H1 (cell line): ENCODE results near the gene TRABD. TPM values are rescaled to one million over a fixed set of nuclear protein-coding genes. Genes with fewer than 3 reads are reported as not detected.

Experiments
- CTCF ChIA-PET: fragments of 300-600 bp; sonication (Branson Sonifier 250); formaldehyde crosslinking; loops from one replicate; lab custom pipeline; 2021; ENCODE audit not compliant: partially characterized antibody; lab: Charles Lee
- POLR2A ChIA-PET: fragments of 300-600 bp; sonication (Branson Sonifier 250); formaldehyde crosslinking; loops from one replicate; lab custom pipeline; 2021; ENCODE audit warnings: inconsistent platforms; ENCODE audit not compliant: partially characterized antibody; lab: Charles Lee
- DNase-seq, 2 experiments: peaks; one replicate each; pipeline versions ENCODE4 v3.0.0 to v3.0.0-alpha.2; 2010 to 2022; ENCODE audit warnings: low spot score in 2 of 2, low read depth in 1 of 2, mixed read lengths in 1 of 2
- FAIRE-seq: peaks from 2 replicates; lab custom pipeline; 2011; peaks lifted over from hg19 to GRCh38; lab: Jason Lieb, UNC
- H2AFZ ChIP-seq: 2 replicates; pipeline ENCODE4 v1.8.1; 2012; ENCODE audit warnings: low read length, inconsistent platforms
- H2AK5ac ChIP-seq: 2 replicates; pipeline ENCODE4 v1.6.1; 2013; ENCODE audit warnings: low read depth, low read length
- H2BK120ac ChIP-seq: replicated peaks from 2 replicates; pipeline ENCODE3; 2013; ENCODE audit warnings: low read depth, low read length, inconsistent platforms
- H2BK12ac ChIP-seq: 2 replicates; pipeline ENCODE4 v1.6.1; 2013; ENCODE audit warnings: low read depth, low read length
- H2BK15ac ChIP-seq: 2 replicates; pipeline ENCODE4 v1.6.1; 2013; ENCODE audit warnings: low read length
- H2BK20ac ChIP-seq: 2 replicates; pipeline ENCODE4 v1.6.1; 2013; ENCODE audit warnings: low read length
- H2BK5ac ChIP-seq: 2 replicates; pipeline ENCODE4 v1.6.1; 2013; ENCODE audit warnings: low read depth, low read length
- H3K14ac ChIP-seq: 2 replicates; pipeline ENCODE4 v1.6.1; 2013; ENCODE audit warnings: inconsistent platforms; ENCODE audit not compliant: insufficient read length
- H3K18ac ChIP-seq: 2 replicates; pipeline ENCODE4 v1.6.1; 2013; ENCODE audit warnings: low read length; ENCODE audit errors: extremely low read depth
- H3K23ac ChIP-seq: 2 replicates; pipeline ENCODE4 v1.6.1; 2013; ENCODE audit warnings: inconsistent platforms; ENCODE audit not compliant: insufficient read length
- H3K23me2 ChIP-seq: 2 replicates; pipeline ENCODE4 v1.6.1; 2013; ENCODE audit warnings: low read depth, low read length
- H3K27ac ChIP-seq: 2 replicates; pipeline ENCODE4 v1.6.1; 2011; ENCODE audit warnings: low read depth, low read length, inconsistent platforms
- H3K27me3 ChIP-seq, 4 experiments: replicated peaks in 1 of 4; 1 replicate in 1 of 4; 2 replicates in 3 of 4; pipeline versions ENCODE4 v1.6.1 to v1.8.1; 2011 to 2013; ENCODE audit warnings: low read length in 3 of 4, mild to moderate bottlenecking in 3 of 4, inconsistent platforms in 2 of 4, mixed read lengths in 2 of 4, moderate library complexity in 1 of 4; ENCODE audit not compliant: control insufficient read depth in 3 of 4, insufficient read depth in 3 of 4; ENCODE audit errors: extremely low read depth in 1 of 4
- H3K36me3 ChIP-seq, 4 experiments: 2 replicates each; pipeline versions ENCODE4 v1.6.1 to v1.8.1; 2011 to 2013; ENCODE audit warnings: mild to moderate bottlenecking in 4 of 4, low read length in 3 of 4, moderate library complexity in 2 of 4, control low read depth in 1 of 4, inconsistent platforms in 1 of 4; ENCODE audit not compliant: insufficient read depth in 4 of 4, control insufficient read depth in 2 of 4
- H3K4ac ChIP-seq: replicated peaks from 2 replicates; pipeline ENCODE3; 2013; ENCODE audit warnings: low read length, low read depth, mixed read lengths, inconsistent platforms; ENCODE audit not compliant: insufficient read length
- H3K4me1 ChIP-seq, 4 experiments: replicated peaks in 1 of 4; 1 replicate in 1 of 4; 2 replicates in 3 of 4; pipeline versions ENCODE4 v1.6.1 to v1.8.1; 2011 to 2013; ENCODE audit warnings: low read length in 3 of 4, inconsistent platforms in 2 of 4, mixed read lengths in 1 of 4; ENCODE audit not compliant: insufficient read depth in 4 of 4, control insufficient read depth in 3 of 4
- H3K4me2 ChIP-seq, 2 experiments: 2 replicates each; pipeline versions ENCODE4 v1.6.1 to v1.8.1; 2011 to 2013; ENCODE audit warnings: low read depth in 2 of 2, low read length in 2 of 2, control low read depth in 1 of 2, inconsistent platforms in 1 of 2, mild to moderate bottlenecking in 1 of 2; ENCODE audit not compliant: insufficient read depth in 1 of 2
- H3K4me3 ChIP-seq, 4 experiments: fragments of 200-600, 300-600 bp in 1 of 4; sonication (generic), shearing (Covaris generic), sonication (Bioruptor Twin) in 1 of 4; 2 replicates each; pipeline versions ENCODE4 v1.5.1 to v1.8.1; 2011 to 2016; ENCODE audit warnings: low read length in 4 of 4, low read depth in 3 of 4, control low read depth in 2 of 4, inconsistent platforms in 2 of 4, mild to moderate bottlenecking in 2 of 4, mixed read lengths in 1 of 4, moderate library complexity in 1 of 4; ENCODE audit not compliant: insufficient read depth in 2 of 4; ENCODE audit errors: extremely low read depth in 1 of 4
- H3K56ac ChIP-seq: replicated peaks from 2 replicates; pipeline ENCODE3; 2013; ENCODE audit warnings: low read depth, mild to moderate bottlenecking, mixed read lengths, low read length, inconsistent platforms; ENCODE audit not compliant: insufficient read length
- H3K79me1 ChIP-seq: 2 replicates; pipeline ENCODE4 v1.6.1; 2013; ENCODE audit warnings: low read depth, low read length, control low read depth
- H3K79me2 ChIP-seq, 2 experiments: 2 replicates each; pipeline versions ENCODE4 v1.6.1 to v1.8.1; 2012 to 2013; ENCODE audit warnings: low read length in 2 of 2, mild to moderate bottlenecking in 2 of 2, inconsistent platforms in 1 of 2; ENCODE audit not compliant: insufficient read depth in 2 of 2, control insufficient read depth in 1 of 2
- H3K9ac ChIP-seq, 4 experiments: replicated peaks in 1 of 4; 1 replicate in 1 of 4; 2 replicates in 3 of 4; pipeline versions ENCODE4 v1.6.1 to v1.8.1; 2011 to 2013; ENCODE audit warnings: low read depth in 3 of 4, low read length in 3 of 4, control low read depth in 2 of 4, mild to moderate bottlenecking in 2 of 4, moderate library complexity in 2 of 4, inconsistent platforms in 1 of 4; ENCODE audit errors: extremely low read depth in 1 of 4
- H3K9me3 ChIP-seq, 2 experiments: 2 replicates each; pipeline versions ENCODE4 v1.6.1 to v1.8.1; 2012 to 2013; ENCODE audit warnings: mild to moderate bottlenecking in 2 of 2, moderate library complexity in 2 of 2, control low read depth in 1 of 2, inconsistent platforms in 1 of 2, low read depth in 1 of 2, low read length in 1 of 2, mixed read lengths in 1 of 2; ENCODE audit not compliant: insufficient read depth in 2 of 2
- H4K20me1 ChIP-seq, 2 experiments: replicated peaks in 1 of 2; 2 replicates each; pipeline versions ENCODE3 to v1.8.1; 2011 to 2013; ENCODE audit warnings: inconsistent platforms in 2 of 2, low read length in 2 of 2, mild to moderate bottlenecking in 1 of 2; ENCODE audit not compliant: insufficient read depth in 2 of 2, control insufficient read depth in 1 of 2
- H4K5ac ChIP-seq: 2 replicates; pipeline ENCODE4 v1.6.1; 2013; ENCODE audit warnings: low read length, low read depth, mixed read lengths, inconsistent platforms; ENCODE audit not compliant: insufficient read length
- H4K8ac ChIP-seq: 2 replicates; pipeline ENCODE4 v1.8.0; 2013; ENCODE audit warnings: mild to moderate bottlenecking, moderate library complexity, low read length, inconsistent platforms; ENCODE audit not compliant: insufficient read depth; ENCODE audit errors: extremely low read depth
- H4K91ac ChIP-seq: replicated peaks from 2 replicates; pipeline ENCODE3; 2013; ENCODE audit warnings: low read length, mixed read lengths, inconsistent platforms; ENCODE audit not compliant: insufficient read length
- BACH1 ChIP-seq: IDR thresholded peaks from 2 replicates; pipeline ENCODE4 v1.6.1; 2012; ENCODE audit warnings: low read length, improper control_type of control experiment
- BRCA1 ChIP-seq: IDR thresholded peaks from 2 replicates; pipeline ENCODE4 v1.6.1; 2012; ENCODE audit warnings: low read depth, low read length, improper control_type of control experiment
- CBX8 ChIP-seq: fragments of 300-800, 300-1000 bp; sonication (generic); IDR thresholded peaks from 2 replicates; pipeline ENCODE4 v1.7.1; 2016; ENCODE audit warnings: low read depth, low read length, borderline replicate concordance
- CTBP2 ChIP-seq: IDR thresholded peaks from 2 replicates; pipeline ENCODE4 v1.7.0; 2011; ENCODE audit warnings: borderline replicate concordance, mild to moderate bottlenecking, moderate library complexity, mixed read lengths, low read length; ENCODE audit not compliant: insufficient read depth, insufficient read length
- EZH2 ChIP-seq: fragments of 200-600 bp; sonication (generic); IDR thresholded peaks from 2 replicates; pipeline ENCODE4 v1.7.1; 2012; ENCODE audit warnings: low read depth, mild to moderate bottlenecking, moderate library complexity, low read length, inconsistent platforms; ENCODE audit not compliant: severe bottlenecking
- GABPA ChIP-seq: IDR thresholded peaks from 2 replicates; pipeline ENCODE4 v1.6.1; 2011; ENCODE audit warnings: mild to moderate bottlenecking, low read length, moderate library complexity, borderline replicate concordance; ENCODE audit not compliant: insufficient read depth
- JUND ChIP-seq: IDR thresholded peaks from 2 replicates; pipeline ENCODE4 v1.6.1; 2011; ENCODE audit warnings: mild to moderate bottlenecking, improper control_type of control experiment, low read length
- KDM1A ChIP-seq: fragments of 200-600, 300-600 bp; sonication (generic); IDR thresholded peaks from 2 replicates; pipeline ENCODE4 v1.7.1; 2016; ENCODE audit warnings: mild to moderate bottlenecking, low read length, borderline replicate concordance
- PHF8 ChIP-seq: fragments of 200-600 bp; sonication (generic); conservative IDR thresholded peaks from 2 replicates; pipeline ENCODE4 v1.7.1; 2012; ENCODE audit warnings: low read depth, mild to moderate bottlenecking, inconsistent platforms, low read length, moderate library complexity
- RAD21 ChIP-seq, 2 experiments: IDR thresholded peaks in 1 of 2; conservative IDR thresholded peaks in 1 of 2; 2 replicates each; pipeline ENCODE4 v1.6.1; 2011; ENCODE audit warnings: low read depth in 2 of 2, low read length in 2 of 2, improper control_type of control experiment in 1 of 2, inconsistent platforms in 1 of 2, mild to moderate bottlenecking in 1 of 2, moderate library complexity in 1 of 2
- RXRA ChIP-seq: IDR thresholded peaks from 2 replicates; pipeline ENCODE4 v1.6.1; 2011; ENCODE audit warnings: low read depth, mild to moderate bottlenecking, low read length, moderate library complexity; ENCODE audit not compliant: insufficient read depth
- SAP30 ChIP-seq: fragments of 300-600 bp; sonication (generic); IDR thresholded peaks from 2 replicates; pipeline ENCODE4 v1.7.1; 2012; ENCODE audit warnings: low read length, moderate library complexity, mild to moderate bottlenecking, inconsistent platforms; ENCODE audit not compliant: insufficient read depth, insufficient replicate concordance
- TCF12 ChIP-seq: IDR thresholded peaks from 2 replicates; pipeline ENCODE4 v1.6.1; 2011; ENCODE audit warnings: low read depth, mild to moderate bottlenecking, low read length
- WGBS, 2 experiments: shearing (Covaris generic) in 1 of 2; methylation state at CpG; one replicate each; pipeline versions ENCODE4 v1.1.6 to v1.1.7; 2013 to 2015; ENCODE audit warnings: low lambda C conversion rate in 2 of 2, mixed read lengths in 2 of 2, inconsistent platforms in 1 of 2, low coverage in 1 of 2, missing lambda C conversion rate in 1 of 2; ENCODE audit not compliant: insufficient replicate concordance in 2 of 2, insufficient coverage in 1 of 2, insufficient read length in 1 of 2; ENCODE audit errors: extremely low coverage in 1 of 2, missing lambda C conversion rate in 1 of 2; 5-methylcytosine and 5-hydroxymethylcytosine counted together
- polyA plus RNA-seq, 7 experiments: library from polyadenylated mRNA; depleted of rRNA in 3 of 7; stranded (reverse) in 5 of 7; unstranded in 2 of 7; fragments of >200 nt in 5 of 7; fragments of 200-250 nt in 2 of 7; gene quantifications; 1 replicate in 5 of 7; 2 replicates in 1 of 7; 4 replicates in 1 of 7; pipeline versions ENCODE4 v1.2.1 to v1.2.3, GENCODE V29; 2011 to 2013; ENCODE audit warnings: missing spikeins in 2 of 7, mixed read lengths in 2 of 7
- total RNA-seq: library from RNA; stranded (reverse); fragmentation: NEBNext Ultra II Directional; extraction: Animal tissue kit (Norgen Biotek cat#: 25700); gene quantifications from 2 replicates; pipeline ENCODE4 v1.2.1, GENCODE V29; 2021

Gene TRABD
- total and polyA plus RNA-seq, 2 of the 8 experiments (the other 6 are each of a cell fraction or from before 2014, with no cell fraction given) = 44.2 to 57.5 TPM

DNA sequence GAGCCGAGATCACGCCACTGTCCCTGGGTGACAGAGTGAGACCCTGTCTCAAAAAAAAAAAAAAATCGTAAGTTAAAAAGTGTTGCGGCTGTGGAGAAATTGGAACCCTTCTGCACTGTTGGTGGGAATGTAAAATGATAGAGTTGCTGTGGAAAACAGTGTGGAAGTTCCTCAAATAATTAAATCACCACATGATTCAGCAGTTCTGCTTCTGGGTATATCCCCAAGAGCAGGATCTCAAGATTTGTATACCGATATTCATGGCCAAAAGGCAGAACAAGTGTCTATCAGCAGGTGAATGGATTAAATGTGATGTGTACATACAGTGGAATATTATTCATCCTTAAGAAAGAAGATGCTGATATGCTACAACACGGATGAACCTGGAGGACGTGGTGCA lies 18.9 kb downstream of the TRABD start:
- Histone ChIP-seq H3K79me2 (peaks cover 0 to 13% of the 10 kb centered on the region in 2 experiments; a peak in 1 of 4 replicates), H3K4me2 (no peak overlapping the region), H4K20me1 (peaks cover 4 to 25% of the 10 kb centered on the region in 2 experiments), H2AFZ (no peak overlapping the region), H3K36me3 (peaks cover 0 to 12% (median 2%) of the 10 kb centered on the region in 4 experiments; a peak in 5 of 8 replicates), H3K4me3 (no peak overlapping the region), H4K91ac (no peak overlapping the region), H3K18ac (no peak overlapping the region), H3K23ac (no peak overlapping the region), H3K56ac (no peak overlapping the region), H3K79me1 (peaks cover 2% of the 10 kb centered on the region; the same call in 1 of the 2 replicates), H3K9me3 (no peaks in the 10 kb centered on the region), H2BK5ac (no peak overlapping the region), H3K9ac (peak overlapping the region in 1 of 4 experiments; percentile 17; a peak in 1 of 7 replicates), H2BK15ac (no peak overlapping the region), H3K23me2 (peaks cover 13% of the 10 kb centered on the region; the same call in 1 of the 2 replicates), H3K27ac (no peak overlapping the region), H3K27me3 (no peaks in the 10 kb centered on the region), H2AK5ac (no peak overlapping the region), H4K5ac (no peak overlapping the region), H2BK20ac (no peak overlapping the region), H4K8ac (no peak overlapping the region), H2BK12ac (no peak overlapping the region), H2BK120ac (no peak overlapping the region), H3K4ac (no peak overlapping the region), H3K4me1 (peaks cover 0 to 7% (median 6%) of the 10 kb centered on the region in 4 experiments; a peak in 6 of 7 replicates), H3K14ac (no peak overlapping the region)
- no peak for DNase-seq
- FAIRE-seq = no peak
- 93% methylated on average over 5 of the region's 7 CpGs; no CpG with 5 or more reads in 1 of the 2 experiments for whole genome bisulfite sequencing, 2 experiments
- ChIA-PET POLR2A (interaction anchor here (3.0 kb wide), 1 partner anchor 14 kb away, joined by 9 read pairs; no protein-coding TSS in a partner anchor), CTCF (interaction anchor here (0.6 to 7.0 kb wide), 2 partner anchors 28 to 55 kb away, joined by 3 to 83 read pairs; no protein-coding TSS in a partner anchor)
- TF ChIP-seq BACH1 = no peak
- no peak for TF ChIP-seq TCF12
- no peak for TF ChIP-seq PHF8
- TF ChIP-seq CTBP2 = no peak
- TF ChIP-seq BRCA1 = no peak
- no peak for TF ChIP-seq JUND
- TF ChIP-seq SAP30 = no peak
- no peak for TF ChIP-seq CBX8
- TF ChIP-seq GABPA = no peak
- no peak for TF ChIP-seq RXRA
- TF ChIP-seq KDM1A = no peak
- TF ChIP-seq RAD21 (IDR thresholded peaks at IDR 0.05 in 1 of 2, conservative IDR thresholded peaks at IDR 0.05 in 1 of 2; ENCODE audit: low read depth in 2 of 2, low read length in 2 of 2) = no peak
- no peak for TF ChIP-seq EZH2
